GM23338 (cell line): ENCODE results near the gene UBE2S. TPM values are rescaled to one million over a fixed set of nuclear protein-coding genes. Genes with fewer than 3 reads are reported as not detected.

Experiments
- CREB1 ChIP-seq: fragments of 250-450 bp; sonication (Bioruptor Pico); IDR thresholded peaks from 2 replicates; pipeline ENCODE4 v1.5.0; 2020; ENCODE audit warnings: low read depth, mild to moderate bottlenecking, moderate library complexity
- ETS1 ChIP-seq: IDR thresholded peaks from 2 replicates; pipeline ENCODE4 v1.6.1; 2016; ENCODE audit warnings: antibody characterized with exemption
- EZH2phosphoT487 ChIP-seq: fragments of 200-600 bp; sonication (generic); IDR thresholded peaks from one replicate; pipeline ENCODE4 v1.8.1; 2018; ENCODE audit warnings: antibody characterized with exemption; ENCODE audit not compliant: unreplicated experiment
- JUNB ChIP-seq: IDR thresholded peaks from one replicate; pipeline ENCODE4 v1.6.1; 2016; ENCODE audit warnings: antibody characterized with exemption; ENCODE audit not compliant: unreplicated experiment
- REST ChIP-seq: IDR thresholded peaks from one replicate; pipeline ENCODE4 v1.6.1; 2018; ENCODE audit warnings: antibody characterized with exemption; ENCODE audit not compliant: unreplicated experiment
- STAT1 ChIP-seq: IDR thresholded peaks from one replicate; pipeline ENCODE4 v1.6.1; 2016; ENCODE audit warnings: antibody characterized with exemption; ENCODE audit not compliant: unreplicated experiment
- ZNF462 ChIP-seq: fragments of 250-450 bp; sonication (Bioruptor Pico); IDR thresholded peaks from 2 replicates; pipeline ENCODE4 v1.5.0; 2020; ENCODE audit warnings: mild to moderate bottlenecking, moderate library complexity
- polyA plus RNA-seq: library from polyadenylated mRNA; unstranded; fragments of >200 nt; fragmentation: Nextera tagmentation; extraction: Ambion mirVana; gene quantifications from 2 replicates; pipeline ENCODE4 v1.2.1, GENCODE V29; 2016
- total RNA-seq: library from RNA; depleted of rRNA; stranded (reverse); fragments of >200 nt; shearing (Covaris generic); gene quantifications from 2 replicates; pipeline ENCODE4 v1.2.3, GENCODE V29; 2014

UBE2S gene
- total and polyA plus RNA-seq, 2 experiments from 2014 or later: 363 to 533 TPM

GRCh38 chr19:55362990-55363716 lies 44.4 kb downstream of the UBE2S start, which contains the start of gene GARIN5B (continued):
- no peak for TF ChIP-seq ZNF462 (CRISPR knock-in tag)
- TF ChIP-seq EZH2phosphoT487: no peak
- TF ChIP-seq STAT1: no peak
- TF ChIP-seq CREB1 (CRISPR knock-in tag): no peak
- TF ChIP-seq REST: no peak
- TF ChIP-seq ETS1: no peak
- no peak for TF ChIP-seq JUNB
